ENCODE measurements around the gene TBC1D7.
A peak's percentile ranks its signal among the peaks of the same experiment; 100 is the strongest.

TBC1D7 gene

GRCh38 chr6:13260101-13260598 lies 68.2 kb downstream of the TBC1D7 start:
- DNase-seq (ENCODE audit: insufficient read length), result no peak
- no peak for FAIRE-seq
- TF ChIP-seq POLR2A (IDR thresholded peaks at IDR 0.05; ENCODE audit: low read depth, low read length), result no peak; the same call in 1 of the 2 replicates

GRCh38 chr6:13259393-13259792 lies 68.9 kb downstream of the TBC1D7 start:
- no peak for DNase-seq (ENCODE audit: insufficient read length)
- TF ChIP-seq POLR2A (IDR thresholded peaks at IDR 0.05; ENCODE audit: low read depth, low read length), result 0 out of 2 replicates have a peak, but pooled peaks have one; percentile 2
- TF ChIP-seq TAF1 (IDR thresholded peaks at IDR 0.05; ENCODE audit: borderline replicate concordance, low read depth, low read length), result no peak
- FAIRE-seq, result peak; percentile 96

- no peak for TF ChIP-seq POLR2A (IDR thresholded peaks at IDR 0.05; ENCODE audit: low read depth, low read length)
- TF ChIP-seq POLR2AphosphoS5 (IDR thresholded peaks at IDR 0.05; ENCODE audit: low read depth, low read length), result no peak
- no peak for TF ChIP-seq TAF1 (IDR thresholded peaks at IDR 0.05; ENCODE audit: borderline replicate concordance, low read depth, low read length)
- FAIRE-seq, result no peak
- DNase-seq (ENCODE audit: insufficient read length), result no peak
Measured at GRCh38 chr6:13256266-13257001, 71.9 kb downstream of the TBC1D7 start.

All from GM12892 (cell line).